ENCODE data around the gene SORL1.

Gene SORL1

GRCh38 chr11:121451178-121451985 is 732 bp upstream of the SORL1 start:
- no peak for DNase-seq (ENCODE audit: low read depth in 2 of 2)

DNA sequence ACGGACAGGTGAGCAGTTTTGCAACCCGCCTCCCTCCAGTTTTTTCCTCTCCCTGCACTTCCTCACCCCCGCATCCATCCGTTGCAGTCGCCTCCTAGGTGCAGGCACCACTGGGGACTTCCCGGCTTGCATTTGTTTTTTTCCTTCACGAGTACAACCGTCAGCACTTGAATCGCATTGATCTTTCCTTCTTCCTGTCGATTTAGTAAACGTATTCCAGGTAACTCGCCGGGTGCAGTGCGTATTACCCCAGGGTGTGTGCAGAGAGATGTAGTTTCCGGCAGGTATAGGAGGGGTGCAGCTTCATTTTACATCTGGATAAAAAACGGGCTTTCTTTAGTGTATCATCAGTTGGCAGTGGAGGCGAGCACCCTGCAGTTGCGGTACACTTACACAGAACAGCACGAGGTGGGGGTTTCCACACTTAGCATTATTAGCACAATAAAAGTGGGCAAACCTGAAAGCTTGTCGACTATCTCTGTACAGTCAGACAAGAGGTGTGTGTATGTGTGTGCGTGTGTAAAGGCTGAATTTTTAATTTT is 566 bp downstream of the SORL1 start, which contains the start of gene SORL1-AS1:
TSS of gene SORL1-AS1 (minus strand) at position 359 of the 542 bp plus-strand sequence.
- DNase-seq (ENCODE audit: low read depth in 2 of 2), result peak in 1 of 2 experiments; percentile 36

- no peak for DNase-seq (ENCODE audit: low read depth in 2 of 2)
These were observed 1.6 kb downstream of the SORL1 start for GRCh38 chr11:121453589-121454299.

DNA sequence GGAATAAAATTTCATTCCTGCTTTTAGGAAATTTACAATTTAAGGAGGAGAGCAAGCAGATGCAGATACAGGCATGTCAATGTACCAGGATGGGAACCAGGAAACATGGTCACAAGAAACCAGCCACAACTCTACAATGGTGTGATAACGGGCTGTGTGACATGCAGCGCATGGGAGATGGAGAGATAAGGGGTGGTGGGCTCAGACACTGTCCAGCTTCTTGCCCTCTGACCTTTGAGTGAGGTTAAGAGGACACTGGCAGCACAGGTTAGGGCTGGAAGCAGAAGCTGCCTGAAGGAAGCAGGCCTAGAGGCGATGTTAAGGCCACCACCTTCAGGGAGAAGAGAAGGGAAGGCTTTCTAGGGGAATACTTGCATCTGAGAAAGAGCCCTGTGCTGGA is 3.0 kb downstream of the SORL1 start:
- DNase-seq (ENCODE audit: low read depth in 2 of 2), result no peak

DNA sequence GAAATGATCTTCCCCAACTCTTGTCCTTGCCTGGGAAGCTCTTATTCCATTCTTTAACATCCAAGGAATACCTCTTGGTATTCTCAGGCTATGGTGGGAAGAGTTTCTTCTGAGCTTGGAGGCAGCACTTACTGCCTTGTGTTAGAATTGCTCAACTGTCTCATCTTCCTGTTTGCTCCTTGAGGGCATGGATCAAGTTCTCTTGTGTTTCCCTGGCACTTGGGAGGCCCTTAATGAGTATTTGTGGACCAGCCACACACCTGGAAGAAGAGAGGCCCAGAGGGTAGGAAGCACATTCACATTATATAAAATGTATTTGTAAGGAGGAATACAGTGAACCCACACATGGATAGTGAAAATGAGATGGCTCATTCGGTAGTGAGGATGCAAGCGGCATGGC is 4.0 kb downstream of the SORL1 start:
- DNase-seq (ENCODE audit: low read depth in 2 of 2), result no peak

DNA sequence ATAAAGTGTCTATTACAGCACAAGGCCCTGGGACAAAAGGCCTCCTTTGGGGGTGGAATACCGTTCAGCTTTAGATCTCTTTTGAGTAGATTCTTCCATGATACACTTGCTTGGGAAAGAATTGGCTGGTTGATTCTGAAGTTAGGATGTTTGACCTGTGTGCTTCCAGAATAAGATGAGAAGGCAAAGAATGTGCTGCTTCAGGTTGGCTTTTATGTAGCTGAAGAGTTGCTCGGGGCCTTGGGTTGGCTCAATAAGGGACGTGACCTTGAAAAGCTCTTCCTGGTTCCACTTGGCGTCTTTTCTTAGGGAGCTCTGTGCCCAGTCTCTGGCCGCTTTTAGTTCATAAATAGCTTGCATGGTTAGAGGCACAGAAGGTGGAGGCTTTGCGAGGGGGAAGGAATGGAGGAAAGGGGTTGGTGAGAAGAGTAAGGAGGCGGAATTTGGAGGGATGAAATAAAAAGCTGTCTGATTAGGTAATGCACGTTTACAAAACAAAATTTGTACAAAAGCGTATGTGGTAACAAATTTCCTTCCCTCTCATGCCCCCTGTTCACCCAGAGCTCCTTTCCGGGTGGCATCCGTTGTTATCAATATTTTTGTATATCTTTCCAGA is 4.8 kb downstream of the SORL1 start:
- DNase-seq (ENCODE audit: low read depth in 2 of 2), result no peak

DNA sequence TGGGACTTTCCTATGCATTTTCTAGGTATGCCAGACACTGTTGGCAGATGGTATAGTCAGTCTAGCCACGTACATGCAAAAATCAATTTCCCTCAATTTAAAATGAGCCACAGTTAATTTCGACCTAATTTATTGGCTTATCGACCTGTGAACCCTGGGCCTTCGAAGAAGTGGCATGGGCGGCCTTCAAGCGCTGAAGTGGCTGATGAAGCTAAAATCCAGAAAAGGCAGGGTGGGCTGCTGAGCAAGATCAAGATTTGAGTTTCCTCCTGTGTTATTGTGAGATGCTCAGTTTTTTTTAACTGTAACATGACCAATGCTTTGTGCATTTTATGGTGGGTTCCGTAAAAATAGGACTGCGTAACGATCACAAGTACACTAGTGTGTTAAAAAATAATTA is 6.4 kb downstream of the SORL1 start:
- no peak for DNase-seq (ENCODE audit: low read depth in 2 of 2)

DNA sequence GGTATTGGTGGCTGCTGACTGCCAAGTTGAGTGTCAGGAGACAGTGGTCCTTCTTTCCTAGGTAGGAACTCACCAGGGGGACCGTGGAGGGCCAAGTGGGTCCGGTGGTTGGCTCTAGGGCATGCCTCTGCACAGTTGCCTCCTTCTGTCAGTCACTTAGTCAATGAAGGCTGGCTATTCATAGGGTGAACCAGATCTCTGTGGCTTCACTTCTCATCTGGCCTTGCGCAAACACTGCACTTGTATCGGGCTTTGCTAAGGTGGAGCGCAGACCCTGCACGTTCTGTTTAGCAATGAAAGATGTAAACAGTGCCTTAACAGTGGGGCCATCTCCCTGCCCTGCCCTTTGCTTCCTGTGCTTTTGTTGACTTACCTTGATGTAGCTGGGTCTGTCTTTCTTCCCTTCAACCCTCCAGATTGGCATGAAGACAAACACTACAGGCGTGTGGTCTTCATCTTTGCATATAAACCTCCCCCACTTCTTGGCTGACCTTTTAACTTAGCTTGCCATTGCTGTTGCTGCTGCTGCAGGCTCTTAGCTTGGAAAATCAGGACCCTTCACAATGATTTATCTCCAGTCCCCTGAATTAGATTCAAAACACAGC is 7.4 kb downstream of the SORL1 start:
- no peak for DNase-seq (ENCODE audit: low read depth in 2 of 2)

GRCh38 chr11:121460941-121461514 is 8.9 kb downstream of the SORL1 start:
- DNase-seq (ENCODE audit: low read depth in 2 of 2), result no peak

GRCh38 chr11:121461843-121462242 is 9.7 kb downstream of the SORL1 start:
- DNase-seq (ENCODE audit: low read depth in 2 of 2), result no peak

- DNase-seq (ENCODE audit: low read depth in 2 of 2), result no peak
These were observed 11.7 kb downstream of the SORL1 start for GRCh38 chr11:121463689-121464335.

DNA sequence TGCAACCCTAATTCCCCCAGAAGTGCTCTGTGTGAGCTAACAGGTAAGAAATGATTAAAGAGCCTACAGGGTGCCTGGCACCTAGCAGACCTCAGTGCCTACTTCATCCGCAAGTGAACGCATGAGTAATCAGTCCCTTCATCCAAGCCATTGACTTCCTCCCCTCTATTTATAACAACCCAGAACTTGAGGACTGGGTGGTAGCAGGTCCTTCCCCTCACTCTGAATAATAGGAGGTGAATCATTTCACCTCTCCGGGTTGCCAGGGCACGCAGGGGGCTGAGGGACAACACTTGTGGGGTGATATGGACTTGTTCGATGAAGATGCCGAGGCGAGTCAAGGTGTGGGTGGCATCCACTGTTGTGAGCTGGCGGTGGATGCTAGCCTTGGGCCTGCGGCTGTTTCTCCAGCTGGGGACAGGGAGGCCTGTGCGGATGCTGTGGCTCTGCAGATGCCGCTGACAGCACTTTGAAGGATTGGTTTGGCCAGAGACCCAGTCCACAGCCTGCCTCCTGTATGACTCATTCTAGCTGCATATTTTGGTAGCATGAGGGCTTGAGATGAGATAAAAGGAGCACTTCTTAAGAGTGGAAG is 12.3 kb downstream of the SORL1 start:
- peak; percentile 64 to 70 for DNase-seq (ENCODE audit: low read depth in 2 of 2)

GRCh38 chr11:121465709-121466062 is 13.6 kb downstream of the SORL1 start:
- DNase-seq (ENCODE audit: low read depth in 2 of 2), result no peak

- no peak for DNase-seq (ENCODE audit: low read depth in 2 of 2)
These were observed 14.1 kb downstream of the SORL1 start for GRCh38 chr11:121466063-121466794.

DNA sequence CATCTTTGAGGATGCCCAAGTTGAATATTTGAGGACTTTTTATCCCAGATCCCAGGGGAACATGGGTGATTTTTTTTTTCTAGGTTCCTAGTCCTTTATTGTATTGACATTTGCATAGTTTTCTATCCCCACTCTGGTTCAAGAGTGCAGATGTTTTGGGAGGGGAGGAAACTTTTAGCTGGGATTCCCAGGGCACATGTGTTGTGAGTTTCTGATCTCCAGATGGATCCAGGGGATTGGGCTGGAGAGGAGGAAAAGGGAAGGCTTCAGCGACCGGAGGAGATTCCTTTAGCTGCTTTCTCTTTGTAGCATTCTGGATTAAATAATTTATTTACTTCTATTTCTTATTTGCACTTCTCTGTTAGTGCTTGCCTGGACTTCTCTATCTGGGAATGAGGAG is 15.4 kb downstream of the SORL1 start:
- no peak for DNase-seq (ENCODE audit: low read depth in 2 of 2)

- DNase-seq (ENCODE audit: low read depth in 2 of 2), result peak; percentile 67 to 73
These were observed 15.9 kb downstream of the SORL1 start for GRCh38 chr11:121467965-121468364.

GRCh38 chr11:121469910-121470309 is 17.8 kb downstream of the SORL1 start:
- no peak for DNase-seq (ENCODE audit: low read depth in 2 of 2)

DNA sequence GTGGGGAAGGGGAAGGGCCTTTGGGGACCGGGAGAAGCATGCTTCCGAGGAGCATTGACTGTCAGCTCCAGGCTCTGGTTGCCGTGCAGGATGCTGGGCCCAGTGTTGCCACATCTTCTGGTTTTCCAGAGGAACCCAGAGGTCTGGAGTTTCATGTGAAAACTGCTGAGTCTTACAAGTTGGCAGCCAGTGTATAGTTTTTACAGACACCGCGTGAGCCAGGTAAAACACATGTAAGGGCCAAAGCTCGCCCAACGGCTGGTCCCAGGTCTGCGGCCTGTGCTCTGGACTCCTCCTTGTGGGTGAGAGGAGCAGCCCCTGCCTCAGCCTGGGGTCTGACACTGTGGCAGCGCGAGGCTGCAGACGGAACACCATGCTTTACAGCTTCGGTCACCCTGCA is 19.1 kb downstream of the SORL1 start:
- DNase-seq (ENCODE audit: low read depth in 2 of 2), result no peak

DNA sequence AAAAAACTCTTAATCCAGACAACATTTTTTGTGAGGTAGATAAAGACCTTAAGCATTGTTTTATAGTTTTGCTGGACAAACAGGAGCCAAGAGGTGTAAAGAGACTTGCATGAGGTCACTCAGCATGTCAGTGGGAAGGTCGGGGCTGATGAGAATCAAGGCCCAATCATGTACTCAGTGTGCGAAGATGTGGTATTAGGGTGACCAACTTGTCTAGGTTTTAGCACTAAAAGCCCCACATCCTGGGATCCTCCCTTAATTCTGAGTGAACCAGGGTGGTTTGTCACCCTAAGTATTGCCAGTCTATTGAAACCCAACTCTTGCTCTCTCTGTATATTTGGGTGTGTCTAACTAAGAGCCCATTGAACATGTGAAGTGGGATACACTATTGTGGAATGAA is 20.2 kb downstream of the SORL1 start:
- no peak for DNase-seq (ENCODE audit: low read depth in 2 of 2)
